K562 (cell line): ENCODE results near the gene ZKSCAN5. TPM values are rescaled to one million over a fixed set of nuclear protein-coding genes. Genes with fewer than 3 reads are reported as not detected.
A peak's percentile ranks its signal among the peaks of the same experiment; 100 is the strongest.

Experiments used
- NBN ChIP-seq: fragments of 450-650 bp; IDR thresholded peaks from 2 replicates; pipeline ENCODE4 v1.6.1; 2016; ENCODE audit warnings: low read depth, mild to moderate bottlenecking
- REST ChIP-seq, 2 experiments: fragments of 450-650 bp; formaldehyde crosslinking in 1 of 2; IDR thresholded peaks; 2 replicates each; pipeline versions ENCODE4 v1.4.0 to v1.6.1; 2014 to 2020; ENCODE audit warnings: mild to moderate bottlenecking in 2 of 2, borderline replicate concordance in 1 of 2, low read depth in 1 of 2
- ZNF609 ChIP-seq: sonication (generic); formaldehyde crosslinking; IDR thresholded peaks from 2 replicates; pipeline ENCODE4 v1.8.1; 2023; ENCODE audit warnings: missing genetic modification reagents, mild to moderate bottlenecking, borderline replicate concordance
- polyA plus RNA-seq, 8 experiments: library from polyadenylated mRNA; depleted of rRNA in 4 of 8; stranded (reverse) in 5 of 8; unstranded in 3 of 8; fragments of >200 nt; fragmentation: Nextera tagmentation in 2 of 8; fragmentation: Illumina TruSeq in 1 of 8; extraction: Ambion mirVana in 2 of 8; extraction: Trizol in 1 of 8; gene quantifications; 2 replicates each; pipeline versions ENCODE4 v1.2.1 to v1.2.3, GENCODE V29; 2011 to 2014; ENCODE audit warnings: inconsistent platforms in 1 of 8, missing spikeins in 1 of 8
- total RNA-seq, 7 experiments: library from RNA; depleted of rRNA in 6 of 7; stranded (reverse); fragments of >200 nt in 6 of 7; fragmentation: Illumina TruSeq in 2 of 7; extraction: Trizol in 2 of 7; gene quantifications; 2 replicates each; pipeline versions ENCODE4 v1.2.1 to v1.2.3, GENCODE V29; 2011 to 2021; ENCODE audit warnings: low replicate concordance in 1 of 7

The ZKSCAN5 gene
- total and polyA plus RNA-seq, 9 of the 15 experiments (the other 6 are each of a cell fraction or from before 2014, with no cell fraction given) = 4.2 to 19.0 (median 15.0) TPM

- TF ChIP-seq REST (IDR thresholded peaks at IDR 0.05; ENCODE audit: borderline replicate concordance) (no peak; the same call in 1 of the 2 replicates), REST (CRISPR knock-in tag; IDR thresholded peaks at IDR 0.05; ENCODE audit: low read depth) (no peak), NBN (peak; percentile 93), ZNF609 (no peak)
These were observed 47.5 kb downstream of the ZKSCAN5 start, which contains the start of gene FAM200A (continued) for GRCh38 chr7:99551767-99552463.
